ENCODE data around the gene SLC18A3.

SLC18A3 gene

DNA sequence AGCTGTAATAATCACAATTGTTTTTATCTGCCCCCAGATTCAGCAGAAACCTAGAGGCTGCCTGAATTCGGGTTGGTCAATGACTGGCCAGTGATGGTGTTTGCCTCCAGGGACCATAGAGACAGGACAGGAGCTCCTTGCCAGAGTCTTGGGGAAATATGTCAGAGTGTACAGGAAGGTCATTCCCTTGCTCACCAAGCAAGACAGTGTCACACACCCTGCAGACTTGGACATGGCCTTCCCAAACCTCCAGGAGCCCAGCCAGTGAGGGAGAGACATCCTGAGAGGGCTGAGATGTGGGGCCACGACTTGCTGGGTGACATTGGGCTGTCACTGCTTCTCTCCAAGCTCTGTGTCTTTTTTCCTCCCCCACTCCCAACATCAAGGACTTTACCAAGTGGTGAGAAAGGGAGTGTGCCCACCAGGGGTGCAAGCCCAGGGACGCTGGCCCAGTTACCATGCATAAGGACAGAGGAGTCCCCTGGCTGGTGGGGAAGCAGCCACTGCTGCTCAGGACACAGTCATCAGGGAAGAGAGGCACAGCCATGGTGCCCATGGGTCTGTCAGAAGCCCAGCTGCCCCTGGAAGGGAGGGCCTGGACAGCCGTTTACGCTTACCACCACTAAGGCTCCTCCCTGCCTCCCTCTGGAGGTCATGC is 44.1 kb downstream of the SLC18A3 start:
- H3K27me3 Mint-ChIP-seq (ENCODE audit: low read depth), result no peaks in the 10 kb centered on the region
- peaks cover 11% of the 10 kb centered on the region for H3K4me1 Mint-ChIP-seq (ENCODE audit: low read depth)
- H3K27ac Mint-ChIP-seq, result no peak overlapping the region
- peaks cover 6% of the 10 kb centered on the region for H3K9me3 Mint-ChIP-seq
- H3K4me3 Mint-ChIP-seq, result no peak overlapping the region
- H3K36me3 Mint-ChIP-seq (ENCODE audit: low read depth), result no peaks in the 10 kb centered on the region

GRCh38 chr10:49655099-49655498 is 45.0 kb downstream of the SLC18A3 start:
- no peak overlapping the region for H3K4me3 Mint-ChIP-seq
- H3K4me1 Mint-ChIP-seq (ENCODE audit: low read depth), result peaks cover 4% of the 10 kb centered on the region
- no peaks in the 10 kb centered on the region for H3K36me3 Mint-ChIP-seq (ENCODE audit: low read depth)
- H3K27me3 Mint-ChIP-seq (ENCODE audit: low read depth), result no peaks in the 10 kb centered on the region
- H3K27ac Mint-ChIP-seq, result no peak overlapping the region
- peaks cover 12% of the 10 kb centered on the region for H3K9me3 Mint-ChIP-seq

- Mint-ChIP-seq H3K27ac (no peak overlapping the region), H3K9me3 (peaks cover 12% of the 10 kb centered on the region), H3K4me1 (ENCODE audit: low read depth) (no peaks in the 10 kb centered on the region), H3K36me3 (ENCODE audit: low read depth) (no peaks in the 10 kb centered on the region), H3K4me3 (no peak overlapping the region), H3K27me3 (ENCODE audit: low read depth) (no peaks in the 10 kb centered on the region)
These were observed 46.9 kb downstream of the SLC18A3 start for GRCh38 chr10:49656845-49657493.

DNA sequence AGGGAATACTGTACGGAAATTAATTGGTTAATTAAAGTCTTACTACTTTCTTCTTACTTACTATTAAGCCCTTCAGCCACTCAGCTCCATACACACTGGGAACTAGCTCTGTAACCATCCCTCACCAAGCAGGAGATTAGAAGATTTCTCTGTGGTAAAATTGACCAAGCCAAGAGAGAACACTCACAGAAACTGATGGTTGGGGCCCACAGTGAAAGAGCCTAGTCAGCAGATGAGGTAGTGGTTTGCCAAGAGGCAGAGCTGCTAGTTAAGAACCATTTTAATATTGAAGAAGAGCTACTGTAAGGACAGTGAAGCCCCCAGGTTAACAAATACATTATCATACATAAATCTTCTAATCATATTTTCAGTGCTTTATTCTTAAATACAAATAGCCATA is 47.5 kb downstream of the SLC18A3 start:
- Mint-ChIP-seq H3K27me3 (ENCODE audit: low read depth) (no peaks in the 10 kb centered on the region), H3K4me1 (ENCODE audit: low read depth) (no peaks in the 10 kb centered on the region), H3K27ac (no peak overlapping the region), H3K36me3 (ENCODE audit: low read depth) (no peaks in the 10 kb centered on the region), H3K9me3 (peaks cover 12% of the 10 kb centered on the region), H3K4me3 (no peak overlapping the region)

- Mint-ChIP-seq H3K4me1 (ENCODE audit: low read depth) (no peaks in the 10 kb centered on the region), H3K27me3 (ENCODE audit: low read depth) (no peaks in the 10 kb centered on the region), H3K4me3 (no peak overlapping the region), H3K36me3 (ENCODE audit: low read depth) (no peaks in the 10 kb centered on the region), H3K9me3 (peaks cover 12% of the 10 kb centered on the region), H3K27ac (no peak overlapping the region)
These were observed 51.2 kb downstream of the SLC18A3 start for GRCh38 chr10:49661140-49661856.

Data from T-helper 1 cell treated with Interleukin-12 subunit alpha and Interleukin-12 subunit beta and Interleukin-4 antibody, amounts not matched to agents 30 μg/mL and 1 μg/mL, for 36 hours (primary cell).